Measurements from ENCODE around the gene MIPOL1. TPM values are rescaled to one million over a fixed set of nuclear protein-coding genes. Genes with fewer than 3 reads are reported as not detected.
"Not testable (repeated sequence)": the region's sequence is repeated elsewhere in the genome, so short reads cannot be mapped to it uniquely, and the experiment has no call there.

The MIPOL1 gene
- polyA plus RNA-seq, 3 donors: 1.8 to 3.1 (median 2.0) TPM

DNA sequence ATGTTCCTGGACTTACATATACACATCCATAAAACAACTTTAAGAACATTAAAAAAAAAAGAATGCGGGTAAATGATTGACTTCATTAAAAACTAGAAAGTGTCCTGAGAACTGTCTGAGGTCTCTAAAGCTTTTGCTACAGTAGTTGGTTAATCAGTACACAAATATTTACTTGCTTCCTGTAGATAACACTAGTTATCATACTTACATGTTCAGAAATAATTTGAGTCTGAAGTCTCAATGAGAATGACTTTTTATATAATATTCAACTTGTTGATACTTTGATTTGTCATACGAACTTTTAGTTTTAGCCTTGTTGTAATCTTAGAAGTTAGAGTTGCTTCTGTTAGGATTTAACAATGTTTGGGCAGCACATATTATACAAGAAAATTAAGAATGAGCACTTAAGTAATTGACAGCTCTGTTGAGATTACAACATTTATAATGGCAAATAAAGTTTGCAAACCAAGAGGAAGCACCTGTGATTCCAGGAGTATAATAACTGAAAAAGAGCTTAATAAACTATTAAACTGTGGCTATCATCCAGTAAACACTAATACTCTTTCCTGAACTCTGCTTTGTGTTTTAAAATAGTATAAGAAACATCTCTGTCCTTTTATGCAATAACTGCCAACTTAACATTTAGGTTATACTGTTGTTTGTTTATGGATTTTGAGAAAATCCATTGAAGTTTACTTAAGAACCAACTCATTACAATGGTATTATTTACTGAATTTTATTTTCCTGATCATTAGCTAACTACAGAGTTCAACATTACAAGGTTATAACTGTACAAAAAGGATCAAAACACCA, 131.7 kb downstream of the MIPOL1 start:
- 32 to 75% (median 67%) methylated on average over 2 of the region's 2 CpGs for WGBS, 3 donors
- no peak overlapping the region for H3K27ac ChIP-seq (ENCODE audit: low read depth, low read length)

DNA sequence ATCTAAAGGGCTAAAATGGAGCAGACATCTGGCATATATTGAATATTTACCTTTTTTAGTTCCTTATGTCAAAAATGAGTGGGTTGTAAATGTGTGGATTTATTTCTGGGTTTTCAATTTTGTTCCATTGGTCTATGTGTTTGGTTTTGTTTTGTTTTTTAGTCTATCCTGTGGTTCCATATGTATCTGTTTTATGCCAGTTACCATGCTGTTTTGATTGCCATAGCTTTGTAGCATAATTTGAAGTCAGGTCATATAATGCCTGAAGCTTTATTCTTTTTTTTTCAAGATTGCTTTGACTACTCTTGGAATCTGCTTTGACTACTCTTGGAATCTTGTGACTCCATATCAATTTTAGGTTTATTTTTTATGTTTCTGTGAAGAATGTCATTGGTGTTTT, 133.2 kb downstream of the MIPOL1 start:
- no peak overlapping the region for H3K27ac ChIP-seq (ENCODE audit: low read depth, low read length)

GRCh38 chr14:37340353-37340752, 142.6 kb downstream of the MIPOL1 start:
- 89 to 91% (median 91%) methylated on average over 4 of the region's 4 CpGs for WGBS, 3 donors

DNA sequence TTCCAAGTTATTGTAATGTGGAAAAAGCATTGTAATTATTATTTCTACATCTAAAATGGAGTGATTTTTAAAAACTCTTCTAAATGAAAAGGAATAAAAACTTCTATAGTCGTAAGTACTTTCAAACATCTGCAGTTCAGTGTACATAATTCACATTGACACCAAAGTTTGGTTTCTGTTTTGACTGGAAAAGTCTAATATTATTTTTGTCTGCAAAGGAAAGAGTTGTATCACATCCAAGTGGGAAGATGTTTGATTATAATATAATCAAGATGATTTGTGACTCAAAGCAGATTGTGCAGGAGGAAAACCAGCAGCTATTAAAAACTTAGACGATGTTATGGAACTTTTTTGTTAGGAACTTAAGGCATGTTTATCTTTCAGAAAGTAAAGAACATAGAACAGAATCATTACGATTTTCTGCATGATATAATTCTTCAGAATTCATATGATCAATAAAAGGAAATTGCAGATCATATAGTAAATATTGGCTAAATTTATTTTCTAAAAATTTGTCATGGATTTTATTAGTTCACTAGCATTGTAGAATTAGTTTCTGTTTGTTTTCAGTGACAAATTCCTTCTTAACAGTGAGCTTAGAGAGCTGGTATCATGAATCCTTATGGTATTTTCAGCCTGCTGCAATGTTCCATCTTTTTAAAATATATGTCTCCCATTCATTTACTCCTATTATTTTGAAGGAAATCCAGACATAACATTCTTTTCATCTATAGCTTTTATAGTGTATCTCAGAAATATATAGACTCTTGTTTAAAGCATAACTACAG, 145.8 kb downstream of the MIPOL1 start:
- H3K27ac ChIP-seq (ENCODE audit: low read depth, low read length): no peak overlapping the region
- 42 to 59% (median 49%) methylated on average over 3 of the region's 3 CpGs for WGBS, 3 donors

More at GRCh38 chr14:37340353-37340752, 142.6 kb downstream of the MIPOL1 start:
- H3K27ac ChIP-seq (ENCODE audit: low read depth, low read length): no peak overlapping the region

DNA sequence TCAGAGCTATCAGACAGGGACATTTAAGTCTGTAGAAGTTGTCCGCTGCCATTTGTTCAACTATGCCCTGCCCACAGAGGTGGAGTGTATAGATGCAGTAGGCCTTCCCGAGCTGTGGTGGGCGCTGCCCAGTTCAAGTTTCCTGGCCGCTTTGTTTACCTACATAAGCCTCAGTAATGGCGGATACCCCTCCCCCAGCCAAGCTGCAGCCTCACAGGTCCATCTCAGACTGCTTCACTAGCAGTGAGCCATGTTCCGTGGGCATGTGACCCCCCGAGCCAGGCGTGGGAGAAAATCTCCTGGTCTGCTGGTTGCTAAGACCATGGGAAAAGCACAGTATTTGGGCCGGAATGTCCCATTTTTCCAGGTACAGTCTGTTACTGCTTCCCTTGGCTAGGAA, 165.9 kb downstream of the MIPOL1 start:
- no peak overlapping the region for H3K27ac ChIP-seq (ENCODE audit: low read depth, low read length)
- WGBS, 3 donors: 94 to 96% (median 96%) methylated on average over 9 of the region's 9 CpGs

GRCh38 chr14:37369425-37369824, 171.7 kb downstream of the MIPOL1 start:
- WGBS, 3 donors: 28 to 62% (median 59%) methylated on average over 5 of the region's 5 CpGs
- no peak overlapping the region for H3K27ac ChIP-seq (ENCODE audit: low read depth, low read length)

- H3K27ac ChIP-seq (ENCODE audit: low read depth, low read length): no peak overlapping the region
These were observed 177.8 kb downstream of the MIPOL1 start for GRCh38 chr14:37375566-37375965.

- no peak overlapping the region for H3K27ac ChIP-seq (ENCODE audit: low read depth, low read length)
- WGBS, 3 donors: 83 to 90% (median 85%) methylated on average over 3 of the region's 3 CpGs
These were observed 179.3 kb downstream of the MIPOL1 start for GRCh38 chr14:37376944-37377609.

DNA sequence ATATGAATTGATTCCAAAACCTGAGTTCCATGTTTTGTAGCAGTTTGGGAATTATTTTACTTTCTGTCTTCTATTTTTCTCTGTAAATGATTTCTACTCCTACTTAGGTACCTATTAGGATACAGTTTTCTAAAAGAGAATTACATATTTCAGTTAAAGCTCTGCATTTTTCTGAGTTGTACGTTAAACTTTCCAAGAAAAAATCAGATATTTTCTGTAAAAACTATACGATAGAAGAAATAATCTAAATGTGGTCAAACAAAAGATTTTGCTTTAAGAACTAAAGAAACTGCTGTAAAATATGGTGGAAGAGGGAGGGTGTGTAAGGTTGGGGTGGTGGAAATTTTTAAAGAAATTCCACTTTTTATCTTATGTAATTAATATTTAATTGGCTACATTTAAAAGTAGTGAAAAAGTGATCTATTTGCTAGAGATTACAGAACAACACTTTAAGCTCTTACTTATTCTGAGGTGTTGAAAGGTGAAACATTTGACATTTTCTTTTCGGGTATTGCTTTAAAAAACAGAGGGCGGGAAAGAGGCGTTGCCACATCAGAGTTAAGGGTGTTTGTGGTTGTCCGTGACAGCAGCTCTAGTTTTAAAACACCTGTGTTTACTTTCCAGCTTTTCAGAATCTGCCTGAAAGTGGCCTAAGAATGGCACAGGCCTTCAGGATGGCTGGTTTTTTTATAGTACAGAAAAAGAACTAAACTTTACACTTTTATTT, 187.3 kb downstream of the MIPOL1 start:
- H3K27ac ChIP-seq (ENCODE audit: low read depth, low read length): no peak overlapping the region
- WGBS, 3 donors: 39 to 80% (median 69%) methylated on average over 6 of the region's 6 CpGs

DNA sequence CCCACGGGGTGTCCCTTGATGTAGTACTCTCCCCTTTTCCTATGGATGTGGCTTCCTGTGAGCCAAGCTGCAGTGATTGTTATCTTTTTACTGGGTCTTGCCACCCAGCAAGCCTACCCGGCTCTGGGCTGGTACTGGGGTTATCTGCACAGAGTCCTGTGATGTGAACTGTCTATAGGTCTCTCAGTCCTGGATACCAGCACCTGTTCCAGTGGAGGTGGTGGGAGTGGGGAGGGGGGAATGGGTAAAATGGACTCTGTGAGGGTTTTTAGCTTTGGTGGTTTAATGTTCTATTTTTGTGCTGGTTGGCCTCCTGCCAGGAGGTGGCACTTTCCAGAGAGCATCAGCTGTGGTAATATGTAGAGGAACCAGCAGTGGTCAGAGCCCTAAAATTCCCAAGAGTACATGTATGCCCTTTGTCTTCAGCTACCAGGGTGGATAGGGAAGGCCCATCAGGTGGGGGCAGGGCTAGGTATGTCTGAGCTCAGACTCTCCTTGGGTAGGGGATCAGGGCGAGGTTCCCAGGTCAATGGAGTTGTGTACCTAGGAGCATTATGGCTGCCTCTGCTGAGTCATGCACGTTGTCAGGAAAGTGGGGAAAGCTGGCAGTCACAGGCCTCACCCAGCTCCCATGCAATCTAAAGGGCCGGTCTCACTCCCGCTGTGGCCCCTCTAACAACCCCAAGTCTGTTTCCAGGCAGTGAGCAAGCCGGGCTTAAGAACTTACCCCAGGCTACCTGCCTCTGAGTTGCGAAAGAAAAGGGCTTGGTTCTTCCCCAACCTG, 199.6 kb downstream of the MIPOL1 start:
- H3K27ac ChIP-seq (ENCODE audit: low read depth, low read length): not testable (repeated sequence)
- 85 to 91% (median 90%) methylated on average over 8 of the region's 8 CpGs for WGBS, 3 donors

- WGBS, 3 donors: 79 to 90% (median 87%) methylated on average over 2 to 3 of the region's 3 CpGs
- no peak overlapping the region for H3K27ac ChIP-seq (ENCODE audit: low read depth, low read length)
These were observed 200.1 kb downstream of the MIPOL1 start for GRCh38 chr14:37397941-37398215.

GRCh38 chr14:37399517-37399916, 201.8 kb downstream of the MIPOL1 start:
- no peak overlapping the region for H3K27ac ChIP-seq (ENCODE audit: low read depth, low read length)

DNA sequence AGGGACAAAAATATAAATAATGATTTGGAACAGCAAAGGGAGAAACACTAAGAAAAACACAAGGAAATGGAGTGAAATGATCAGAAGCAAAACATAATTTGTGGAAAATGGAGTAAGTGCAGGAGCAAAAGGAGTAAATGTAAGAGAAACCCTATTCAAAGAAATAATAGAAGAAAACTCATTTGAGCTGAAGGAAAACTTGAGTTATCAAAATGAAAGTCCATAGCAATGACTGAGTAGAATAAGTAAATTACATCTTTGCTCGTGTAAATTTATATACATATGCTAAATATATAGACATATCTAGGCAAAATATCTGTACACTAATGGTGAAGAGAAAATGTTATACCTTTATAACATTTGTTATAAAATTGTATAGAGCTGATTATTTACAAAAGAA, 203.4 kb downstream of the MIPOL1 start:
- no peak overlapping the region for H3K27ac ChIP-seq (ENCODE audit: low read depth, low read length)
- 86 to 97% (median 89%) methylated on average over 1 of the region's 1 CpG for WGBS, 3 donors

GRCh38 chr14:37403626-37404025, 205.9 kb downstream of the MIPOL1 start:
- H3K27ac ChIP-seq (ENCODE audit: low read depth, low read length): no peak overlapping the region
- WGBS, 3 donors: 44 to 54% (median 51%) methylated on average over 1 of the region's 1 CpG

- 82% methylated on average over 2 of the region's 2 CpGs for WGBS, 3 donors
- no peak overlapping the region for H3K27ac ChIP-seq (ENCODE audit: low read depth, low read length)
These were observed 208.4 kb downstream of the MIPOL1 start for GRCh38 chr14:37406095-37406494.

GRCh38 chr14:37411079-37411735, 213.5 kb downstream of the MIPOL1 start:
- H3K27ac ChIP-seq (ENCODE audit: low read depth, low read length): no peak overlapping the region
- WGBS, 3 donors: 91 to 94% (median 92%) methylated on average over 3 of the region's 3 CpGs

DNA sequence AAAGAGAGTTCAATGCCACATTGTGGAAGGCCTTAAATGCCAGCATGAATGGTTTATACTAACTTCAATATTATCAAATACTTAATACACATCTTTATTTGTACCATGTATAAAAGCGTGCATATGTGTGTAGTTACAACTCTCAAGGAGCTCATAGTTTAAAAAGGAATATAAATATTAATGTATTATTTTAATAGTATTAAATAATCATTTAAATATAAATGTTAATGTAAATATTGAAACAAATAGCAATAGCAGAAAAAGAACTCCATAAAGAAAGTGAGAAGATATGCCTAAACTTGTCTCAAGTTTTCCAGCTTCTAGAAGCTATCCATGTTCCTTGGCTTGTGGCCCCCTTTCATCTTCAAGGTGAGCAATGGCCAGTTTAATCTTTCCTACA, 215.3 kb downstream of the MIPOL1 start:
- no peak overlapping the region for H3K27ac ChIP-seq (ENCODE audit: low read depth, low read length)
- 91 to 95% (median 91%) methylated on average over 1 of the region's 1 CpG for WGBS, 3 donors

GRCh38 chr14:37413504-37414003, 215.8 kb downstream of the MIPOL1 start:
- no peak overlapping the region for H3K27ac ChIP-seq (ENCODE audit: low read depth, low read length)
- 81 to 90% (median 85%) methylated on average over 3 of the region's 3 CpGs for whole genome bisulfite sequencing, 3 donors
